HepG2 (cell line): ENCODE results near the gene CA4. TPM values are rescaled to one million over a fixed set of nuclear protein-coding genes. Genes with fewer than 3 reads are reported as not detected.

Experiments
- ADNP ChIP-seq: sonication (generic); formaldehyde crosslinking; IDR thresholded peaks from 2 replicates; pipeline ENCODE4 v1.4.0; 2020; ENCODE audit warnings: missing genetic modification reagents
- CAMTA2 ChIP-seq: sonication (generic); formaldehyde crosslinking; IDR thresholded peaks from 2 replicates; pipeline ENCODE4 v1.4.0; 2020; ENCODE audit warnings: mild to moderate bottlenecking, missing genetic modification reagents, borderline replicate concordance
- CENPT ChIP-seq: sonication (generic); formaldehyde crosslinking; IDR thresholded peaks from 2 replicates; pipeline ENCODE4 v1.8.0; 2022; ENCODE audit warnings: low read depth, mild to moderate bottlenecking, moderate library complexity, missing genetic modification reagents
- DNMT3B ChIP-seq: conservative IDR thresholded peaks from 2 replicates; pipeline ENCODE4 v1.6.1; 2016; ENCODE audit warnings: missing biosample characterization, control low read depth
- EP300 ChIP-seq, 3 experiments: sonication (generic) in 1 of 3; formaldehyde crosslinking in 1 of 3; IDR thresholded peaks; 2 replicates each; pipeline versions ENCODE4 v1.5.1 to v1.6.1; 2011 to 2020; ENCODE audit warnings: low read depth in 2 of 3, low read length in 2 of 3, borderline replicate concordance in 1 of 3, improper control_type of control experiment in 1 of 3, mild to moderate bottlenecking in 1 of 3, missing genetic modification reagents in 1 of 3, moderate library complexity in 1 of 3
- ESRRA ChIP-seq: sonication (generic); formaldehyde crosslinking; IDR thresholded peaks from 2 replicates; pipeline ENCODE4 v1.5.1; 2020; ENCODE audit warnings: mild to moderate bottlenecking, low read depth, missing genetic modification reagents
- GABPA ChIP-seq, 2 experiments: IDR thresholded peaks; 2 replicates each; pipeline ENCODE4 v1.6.1; 2011 to 2016; ENCODE audit warnings: low read depth in 2 of 2, low read length in 1 of 2, missing biosample characterization in 1 of 2, missing genetic modification characterization in 1 of 2
- HNRNPUL1 ChIP-seq: fragments of 200-400 bp; formaldehyde crosslinking; IDR thresholded peaks from 2 replicates; pipeline ENCODE4 v1.6.1; 2017; ENCODE audit warnings: low read depth, mild to moderate bottlenecking, low read length, moderate library complexity
- MAZ ChIP-seq, 2 experiments: sonication (generic) in 1 of 2; formaldehyde crosslinking in 1 of 2; IDR thresholded peaks; 2 replicates each; pipeline versions ENCODE4 v1.5.0 to v1.6.1; 2012 to 2020; ENCODE audit warnings: low read depth in 2 of 2, mild to moderate bottlenecking in 2 of 2, borderline replicate concordance in 1 of 2, improper control_type of control experiment in 1 of 2, low read length in 1 of 2, missing genetic modification reagents in 1 of 2, moderate library complexity in 1 of 2
- NR3C1 ChIP-seq: sonication (generic); formaldehyde crosslinking; IDR thresholded peaks from 2 replicates; pipeline ENCODE4 v1.4.0; 2020; ENCODE audit warnings: missing genetic modification reagents
- PHF20 ChIP-seq: sonication (generic); formaldehyde crosslinking; IDR thresholded peaks from 2 replicates; pipeline ENCODE4 v1.5.0; 2020; ENCODE audit warnings: mild to moderate bottlenecking, missing genetic modification reagents
- RORA ChIP-seq: sonication (generic); formaldehyde crosslinking; IDR thresholded peaks from 2 replicates; pipeline ENCODE4 v1.5.0; 2020; ENCODE audit warnings: mild to moderate bottlenecking, missing genetic modification reagents, moderate library complexity
- SMAD9 ChIP-seq: sonication (generic); formaldehyde crosslinking; IDR thresholded peaks from 2 replicates; pipeline ENCODE4 v1.5.1; 2020; ENCODE audit warnings: mild to moderate bottlenecking, missing genetic modification reagents
- ZFAT ChIP-seq: sonication (generic); formaldehyde crosslinking; conservative IDR thresholded peaks from 2 replicates; pipeline ENCODE4 v1.8.1; 2023; ENCODE audit warnings: missing genetic modification reagents, inconsistent platforms
- ZFP1 ChIP-seq: IDR thresholded peaks from 2 replicates; pipeline ENCODE4 v1.6.1; 2016
- ZFP37 ChIP-seq: sonication (generic); formaldehyde crosslinking; IDR thresholded peaks from 2 replicates; pipeline ENCODE4 v1.4.0; 2020; ENCODE audit warnings: missing genetic modification reagents, borderline replicate concordance
- ZNF17 ChIP-seq: sonication (generic); formaldehyde crosslinking; IDR thresholded peaks from 2 replicates; pipeline ENCODE4 v1.5.0; 2020; ENCODE audit warnings: mild to moderate bottlenecking, missing genetic modification reagents
- ZNF251 ChIP-seq: sonication (generic); formaldehyde crosslinking; IDR thresholded peaks from 2 replicates; pipeline ENCODE4 v1.9.0; 2021; ENCODE audit warnings: mild to moderate bottlenecking, missing genetic modification reagents
- ZNF253 ChIP-seq: sonication (generic); formaldehyde crosslinking; IDR thresholded peaks from 2 replicates; pipeline ENCODE4 v1.8.0; 2022; ENCODE audit warnings: mild to moderate bottlenecking, missing genetic modification reagents, borderline replicate concordance
- ZNF550 ChIP-seq: sonication (generic); formaldehyde crosslinking; IDR thresholded peaks from 2 replicates; pipeline ENCODE4 v1.4.0; 2020; ENCODE audit warnings: mild to moderate bottlenecking, missing genetic modification reagents, borderline replicate concordance
- ZNF776 ChIP-seq: sonication (generic); formaldehyde crosslinking; IDR thresholded peaks from 2 replicates; pipeline ENCODE4 v1.4.0; 2020; ENCODE audit warnings: mild to moderate bottlenecking, missing genetic modification reagents
- ZNF777 ChIP-seq: sonication (generic); formaldehyde crosslinking; IDR thresholded peaks from 2 replicates; pipeline ENCODE4 v1.4.0; 2020; ENCODE audit warnings: missing genetic modification reagents
- ZSCAN30 ChIP-seq: sonication (generic); formaldehyde crosslinking; IDR thresholded peaks from 2 replicates; pipeline ENCODE4 v1.5.0; 2020; ENCODE audit warnings: mild to moderate bottlenecking, missing genetic modification reagents
- polyA plus RNA-seq, 8 experiments: library from polyadenylated mRNA; depleted of rRNA in 3 of 8; stranded (reverse) in 7 of 8; unstranded in 1 of 8; fragments of >200 nt; fragmentation: Illumina TruSeq in 4 of 8; extraction: Trizol in 4 of 8; gene quantifications; 2 replicates each; pipeline versions ENCODE4 v1.2.1 to v1.2.3, GENCODE V29; 2011 to 2016; ENCODE audit warnings: low read depth in 4 of 8, missing spikeins in 1 of 8, mixed read lengths in 1 of 8; ENCODE audit not compliant: insufficient read depth in 1 of 8
- total RNA-seq, 5 experiments: library from RNA; depleted of rRNA; stranded (reverse); fragments of >200 nt; fragmentation: Illumina TruSeq; extraction: Trizol; gene quantifications; 2 replicates each; pipeline ENCODE4 v1.2.3, GENCODE V29; 2016; ENCODE audit warnings: low read depth in 1 of 5
- TF ChIP-seq, protein P1 (sequence below): sonication (generic); formaldehyde crosslinking; conservative IDR thresholded peaks from 2 replicates; pipeline ENCODE4 v1.8.0; 2022; ENCODE audit warnings: missing genetic modification reagents
- TF ChIP-seq, protein P2 (sequence below): sonication (generic); formaldehyde crosslinking; IDR thresholded peaks from 2 replicates; pipeline ENCODE4 v1.4.0; 2020; ENCODE audit warnings: missing genetic modification reagents, mild to moderate bottlenecking, borderline replicate concordance

CA4 gene
- total and polyA plus RNA-seq, 2 of the 13 experiments (the other 11 are each of a cell fraction or from before 2014, with no cell fraction given), result not detected

DNA sequence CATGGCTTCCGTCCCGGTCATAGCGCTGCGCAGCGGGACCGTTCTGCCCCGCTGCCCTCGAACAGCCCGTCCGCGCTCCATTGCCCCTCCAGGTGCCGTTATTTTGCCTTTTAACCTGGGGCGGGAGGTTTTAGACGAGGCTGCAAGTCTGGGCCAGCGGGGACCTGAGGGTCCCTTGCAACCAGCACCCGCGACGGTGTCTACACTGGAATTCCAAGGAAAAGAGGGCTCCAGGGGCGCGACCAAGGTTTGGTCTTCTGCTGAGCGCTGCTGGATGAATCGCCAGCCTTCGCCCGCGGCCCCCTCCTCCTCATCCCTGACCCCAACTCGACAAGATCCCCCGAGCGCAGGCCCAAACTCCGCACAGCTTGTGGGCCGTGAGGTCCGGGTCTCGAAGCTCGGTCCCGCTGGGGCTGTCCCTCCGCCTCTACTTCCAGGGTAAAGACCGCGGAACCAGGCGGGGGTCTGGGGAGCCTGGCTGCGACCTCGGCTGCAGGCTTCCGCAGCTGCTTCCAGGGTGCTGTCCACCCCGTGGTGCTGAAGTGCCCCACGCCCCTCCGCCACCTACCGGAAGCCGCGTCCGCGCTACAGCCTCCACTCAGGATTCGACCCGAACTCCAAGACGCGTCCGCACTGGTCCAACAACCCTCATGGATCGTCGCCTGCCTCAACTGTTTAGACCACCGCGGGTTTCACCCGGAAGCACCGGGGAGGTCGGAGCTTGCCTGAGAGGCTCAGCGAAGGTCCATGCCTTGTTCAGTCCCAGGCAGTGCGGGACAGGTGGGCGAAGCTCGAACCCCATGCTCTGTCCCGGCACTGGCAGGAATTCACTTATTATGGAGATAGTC lies 10.1 kb upstream of the CA4 start (continued):
- TF ChIP-seq, protein P1, sequence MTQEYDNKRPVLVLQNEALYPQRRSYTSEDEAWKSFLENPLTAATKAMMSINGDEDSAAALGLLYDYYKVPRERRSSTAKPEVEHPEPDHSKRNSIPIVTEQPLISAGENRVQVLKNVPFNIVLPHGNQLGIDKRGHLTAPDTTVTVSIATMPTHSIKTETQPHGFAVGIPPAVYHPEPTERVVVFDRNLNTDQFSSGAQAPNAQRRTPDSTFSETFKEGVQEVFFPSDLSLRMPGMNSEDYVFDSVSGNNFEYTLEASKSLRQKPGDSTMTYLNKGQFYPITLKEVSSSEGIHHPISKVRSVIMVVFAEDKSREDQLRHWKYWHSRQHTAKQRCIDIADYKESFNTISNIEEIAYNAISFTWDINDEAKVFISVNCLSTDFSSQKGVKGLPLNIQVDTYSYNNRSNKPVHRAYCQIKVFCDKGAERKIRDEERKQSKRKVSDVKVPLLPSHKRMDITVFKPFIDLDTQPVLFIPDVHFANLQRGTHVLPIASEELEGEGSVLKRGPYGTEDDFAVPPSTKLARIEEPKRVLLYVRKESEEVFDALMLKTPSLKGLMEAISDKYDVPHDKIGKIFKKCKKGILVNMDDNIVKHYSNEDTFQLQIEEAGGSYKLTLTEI (CRISPR knock-in tag), result no peak
- TF ChIP-seq ZFP37 (peak; percentile 98), ADNP (0 out of 2 replicates have a peak, but pooled peaks have one; percentile 18), PHF20 (CRISPR knock-in tag) (peak; percentile 59), ZNF776 (CRISPR knock-in tag) (peak; percentile 96), SMAD9 (CRISPR knock-in tag) (peak; percentile 85; the same call in 1 of the 2 replicates), ZNF251 (CRISPR knock-in tag) (peak; percentile 93; the same call in 1 of the 2 replicates), RORA (no peak), DNMT3B (CRISPR knock-in tag) (peak; percentile 96; the same call in 1 of the 2 replicates), NR3C1 (no peak), ZNF550 (CRISPR knock-in tag) (no peak; the same call in 1 of the 2 replicates), GABPA (IDR thresholded peaks at IDR 0.05; ENCODE audit: low read depth, low read length) (peak; percentile 36; the same call in 1 of the 2 replicates), GABPA (CRISPR knock-in tag; IDR thresholded peaks at IDR 0.05; ENCODE audit: low read depth) (peak; percentile 64), ZFAT (no peak; the same call in 1 of the 2 replicates), MAZ (IDR thresholded peaks at IDR 0.05; ENCODE audit: borderline replicate concordance, low read depth, low read length) (no peak), MAZ (CRISPR knock-in tag; IDR thresholded peaks at IDR 0.05; ENCODE audit: low read depth) (peak; percentile 93), ZFP1 (CRISPR knock-in tag) (peak; percentile 90), CAMTA2 (CRISPR knock-in tag) (peak; percentile 95; the same call in 1 of the 2 replicates), ZNF253 (CRISPR knock-in tag) (peak; percentile 95; the same call in 1 of the 2 replicates), HNRNPUL1 (no peak), ZSCAN30 (CRISPR knock-in tag) (peak; percentile 91), ZNF17 (CRISPR knock-in tag) (no peak), ZNF777 (CRISPR knock-in tag) (peak; percentile 76), ESRRA (CRISPR knock-in tag) (0 out of 2 replicates have a peak, but pooled peaks have one; percentile 60), EP300 (IDR thresholded peaks at IDR 0.05; ENCODE audit: low read depth in 2 of 2, low read length in 2 of 2) (no peak), EP300 (CRISPR knock-in tag; IDR thresholded peaks at IDR 0.05; ENCODE audit: borderline replicate concordance) (peak; percentile 67), CENPT (CRISPR knock-in tag) (peak; percentile 97)
- TF ChIP-seq, protein P2, sequence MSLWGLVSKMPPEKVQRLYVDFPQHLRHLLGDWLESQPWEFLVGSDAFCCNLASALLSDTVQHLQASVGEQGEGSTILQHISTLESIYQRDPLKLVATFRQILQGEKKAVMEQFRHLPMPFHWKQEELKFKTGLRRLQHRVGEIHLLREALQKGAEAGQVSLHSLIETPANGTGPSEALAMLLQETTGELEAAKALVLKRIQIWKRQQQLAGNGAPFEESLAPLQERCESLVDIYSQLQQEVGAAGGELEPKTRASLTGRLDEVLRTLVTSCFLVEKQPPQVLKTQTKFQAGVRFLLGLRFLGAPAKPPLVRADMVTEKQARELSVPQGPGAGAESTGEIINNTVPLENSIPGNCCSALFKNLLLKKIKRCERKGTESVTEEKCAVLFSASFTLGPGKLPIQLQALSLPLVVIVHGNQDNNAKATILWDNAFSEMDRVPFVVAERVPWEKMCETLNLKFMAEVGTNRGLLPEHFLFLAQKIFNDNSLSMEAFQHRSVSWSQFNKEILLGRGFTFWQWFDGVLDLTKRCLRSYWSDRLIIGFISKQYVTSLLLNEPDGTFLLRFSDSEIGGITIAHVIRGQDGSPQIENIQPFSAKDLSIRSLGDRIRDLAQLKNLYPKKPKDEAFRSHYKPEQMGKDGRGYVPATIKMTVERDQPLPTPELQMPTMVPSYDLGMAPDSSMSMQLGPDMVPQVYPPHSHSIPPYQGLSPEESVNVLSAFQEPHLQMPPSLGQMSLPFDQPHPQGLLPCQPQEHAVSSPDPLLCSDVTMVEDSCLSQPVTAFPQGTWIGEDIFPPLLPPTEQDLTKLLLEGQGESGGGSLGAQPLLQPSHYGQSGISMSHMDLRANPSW, result no peak
